A549 (cell line): ENCODE measurements around the gene ADAMTS14. TPM values are rescaled to one million over a fixed set of nuclear protein-coding genes. Genes with fewer than 3 reads are reported as not detected.

Experiments
- ATAC-seq, 2 experiments: fragments of 200-7000 bp in 1 of 2; fragments of >200 bp in 1 of 2; cut with Nextera tagmentation in 1 of 2; cut with Tn5 transposase in 1 of 2; 3 replicates each; pipeline versions ENCODE4 v1.8.0 to v1.9.1; 2018 to 2020; ENCODE audit warnings: mild to moderate bottlenecking in 1 of 2, moderate library complexity in 1 of 2
- CTCF ChIA-PET: fragments of 300-600 bp; sonication (Branson Sonifier 250); formaldehyde crosslinking; extraction: SDS; loops from one replicate; lab custom pipeline; 2021; ENCODE audit warnings: antibody characterized with exemption, inconsistent platforms; lab: Yijun Ruan, JAX
- POLR2A ChIA-PET: fragments of 350-600 bp; formaldehyde crosslinking; extraction: SDS; loops from one replicate; lab custom pipeline; 2021; ENCODE audit warnings: antibody characterized with exemption, inconsistent platforms; lab: Yijun Ruan, JAX
- DNase-seq, 2 experiments: peaks; one replicate each; pipeline versions ENCODE4 v3.0.0 to v3.0.0-alpha.2; 2011 to 2016; ENCODE audit warnings: low read depth in 1 of 2, low spot score in 1 of 2
- FAIRE-seq: peaks from 2 replicates; lab custom pipeline; 2011; peaks lifted over from hg19 to GRCh38; lab: Jason Lieb, UNC
- H3K27ac ChIP-seq, 2 experiments: fragments of >200 bp; sonication (Bioruptor Twin); formaldehyde crosslinking; 3 replicates each; pipeline ENCODE4 v1.5.1; 2016 to 2017
- H3K4me1 ChIP-seq: fragments of >200 bp; sonication (Bioruptor Twin); formaldehyde crosslinking; 3 replicates; pipeline ENCODE4 v1.6.1; 2016
- H3K4me2 ChIP-seq: fragments of >200 bp; sonication (Bioruptor Twin); formaldehyde crosslinking; 3 replicates; pipeline ENCODE4 v1.6.1; 2016
- H3K4me3 ChIP-seq: fragments of >200 bp; sonication (Bioruptor Twin); formaldehyde crosslinking; 3 replicates; pipeline ENCODE4 v1.5.1; 2016
- H3K9me3 ChIP-seq: fragments of >200 bp; sonication (Bioruptor Twin); formaldehyde crosslinking; 3 replicates; pipeline ENCODE4 v1.6.1; 2016
- CBX2 ChIP-seq: fragments of 200-600 bp; sonication (generic); IDR thresholded peaks from 2 replicates; pipeline ENCODE4 v1.6.1; 2016; ENCODE audit warnings: low read depth, mild to moderate bottlenecking, borderline replicate concordance
- CBX8 ChIP-seq: fragments of 200-600 bp; sonication (generic); IDR thresholded peaks from 2 replicates; pipeline ENCODE4 v1.6.1; 2016
- CHD4 ChIP-seq: fragments of 200-600 bp; sonication (generic); IDR thresholded peaks from 2 replicates; pipeline ENCODE4 v1.6.1; 2016; ENCODE audit warnings: antibody characterized with exemption, mild to moderate bottlenecking, borderline replicate concordance
- EHMT2 ChIP-seq: fragments of 200-600 bp; sonication (generic); IDR thresholded peaks from 2 replicates; pipeline ENCODE4 v1.6.1; 2016; ENCODE audit warnings: antibody characterized with exemption, low read depth, mild to moderate bottlenecking, moderate library complexity
- EP300 ChIP-seq, 2 experiments: fragments of >200 bp; sonication (Bioruptor Twin); formaldehyde crosslinking; IDR thresholded peaks; 2 replicates in 1 of 2; 3 replicates in 1 of 2; pipeline ENCODE4 v1.6.1; 2016 to 2017
- ESRRA ChIP-seq: fragments of 150-350 bp; IDR thresholded peaks from 2 replicates; pipeline ENCODE4 v1.6.1; 2014; ENCODE audit warnings: mild to moderate bottlenecking, low read length, borderline replicate concordance
- HOXA7 ChIP-seq: fragments of 250-450 bp; sonication (Bioruptor Pico); IDR thresholded peaks from 2 replicates; pipeline ENCODE4 v1.5.0; 2020; ENCODE audit warnings: mild to moderate bottlenecking, moderate library complexity
- HOXB13 ChIP-seq: fragments of 250-450 bp; sonication (Bioruptor Pico); IDR thresholded peaks from 2 replicates; pipeline ENCODE4 v1.5.0; 2020; ENCODE audit warnings: low read depth, mild to moderate bottlenecking, moderate library complexity
- JUN ChIP-seq, 2 experiments: fragments of >200 bp; sonication (Bioruptor Twin); formaldehyde crosslinking; IDR thresholded peaks; 2 replicates in 1 of 2; 3 replicates in 1 of 2; pipeline ENCODE4 v1.6.1; 2016 to 2017
- JUNB ChIP-seq: fragments of >200 bp; sonication (Bioruptor Twin); formaldehyde crosslinking; IDR thresholded peaks from 2 replicates; pipeline ENCODE4 v1.6.1; 2016
- MAFK ChIP-seq: fragments of 450-650 bp; IDR thresholded peaks from 2 replicates; pipeline ENCODE4 v1.6.1; 2014; ENCODE audit not compliant: partially characterized antibody
- MAZ ChIP-seq: fragments of 150-350 bp; IDR thresholded peaks from 2 replicates; pipeline ENCODE4 v1.6.1; 2014; ENCODE audit warnings: antibody characterized with exemption, low read depth, low read length, borderline replicate concordance
- NFE2L2 ChIP-seq: fragments of 150-350 bp; conservative IDR thresholded peaks from 2 replicates; pipeline ENCODE4 v1.6.1; 2014; ENCODE audit warnings: low read length
- RAD21 ChIP-seq, 2 experiments: fragments of >200 bp in 1 of 2; sonication (Bioruptor Twin) in 1 of 2; formaldehyde crosslinking in 1 of 2; IDR thresholded peaks in 1 of 2; conservative IDR thresholded peaks in 1 of 2; 2 replicates in 1 of 2; 3 replicates in 1 of 2; pipeline ENCODE4 v1.6.1; 2012 to 2018; ENCODE audit warnings: inconsistent platforms in 1 of 2
- RARB ChIP-seq: fragments of 250-450 bp; sonication (Bioruptor Pico); IDR thresholded peaks from 2 replicates; pipeline ENCODE4 v1.8.0; 2021; ENCODE audit warnings: mild to moderate bottlenecking, moderate library complexity
- RFX5 ChIP-seq: fragments of 450-650 bp; IDR thresholded peaks from 2 replicates; pipeline ENCODE4 v1.7.1; 2014; ENCODE audit warnings: antibody characterized with exemption, mild to moderate bottlenecking, moderate library complexity
- TFCP2L1 ChIP-seq: fragments of 250-450 bp; sonication (Bioruptor Pico); IDR thresholded peaks from 2 replicates; pipeline ENCODE4 v1.5.0; 2021; ENCODE audit warnings: mild to moderate bottlenecking
- TP53 ChIP-seq: fragments of 250-450 bp; sonication (Bioruptor Pico); IDR thresholded peaks from 2 replicates; pipeline ENCODE4 v1.5.0; 2021; ENCODE audit warnings: mild to moderate bottlenecking, moderate library complexity
- ZNF302 ChIP-seq: fragments of 250-450 bp; sonication (Bioruptor Pico); IDR thresholded peaks from 2 replicates; pipeline ENCODE4 v1.9.0; 2021; ENCODE audit warnings: inconsistent platforms, mild to moderate bottlenecking, moderate library complexity
- WGBS: methylation state at CpG from one replicate; pipeline ENCODE4 v1.1.6; 2017; ENCODE audit errors: missing lambda C conversion rate; 5-methylcytosine and 5-hydroxymethylcytosine counted together
- polyA plus RNA-seq, 4 experiments: library from polyadenylated mRNA; depleted of rRNA in 3 of 4; stranded (reverse); fragments of >200 nt; fragmentation: RNase III in 1 of 4; extraction: RNeasy Plus Mini Kit Qiagen cat#74134 plus additional on column Dnase treatment in 1 of 4; gene quantifications; 2 replicates in 3 of 4; 3 replicates in 1 of 4; pipeline ENCODE4 v1.2.3, GENCODE V29; 2011 to 2017
- TF ChIP-seq, protein P1 (sequence below): IDR thresholded peaks from 2 replicates; pipeline ENCODE4 v1.6.1; 2012
- TF ChIP-seq, protein P2 (sequence below): fragments of 450-650 bp; IDR thresholded peaks from 2 replicates; pipeline ENCODE4 v1.6.1; 2014; ENCODE audit warnings: antibody characterized with exemption
- TF ChIP-seq, protein P3 (sequence below): fragments of >200 bp; sonication (Bioruptor Twin); formaldehyde crosslinking; IDR thresholded peaks from 2 replicates; pipeline ENCODE4 v1.6.1; 2016
- TF ChIP-seq, protein P4 (sequence below): fragments of 250-450 bp; sonication (Bioruptor Pico); IDR thresholded peaks from 2 replicates; pipeline ENCODE4 v1.5.0; 2020; ENCODE audit warnings: low read depth, mild to moderate bottlenecking, moderate library complexity
- TF ChIP-seq, protein P5 (sequence below): fragments of 150-350 bp; IDR thresholded peaks from 2 replicates; pipeline ENCODE4 v1.6.1; 2014; ENCODE audit warnings: low read depth, mild to moderate bottlenecking, low read length

Gene ADAMTS14
- polyA plus RNA-seq, 2 of the 4 experiments (the other 2 are of a cell fraction): 0.03 TPM; not detected in 1

DNA sequence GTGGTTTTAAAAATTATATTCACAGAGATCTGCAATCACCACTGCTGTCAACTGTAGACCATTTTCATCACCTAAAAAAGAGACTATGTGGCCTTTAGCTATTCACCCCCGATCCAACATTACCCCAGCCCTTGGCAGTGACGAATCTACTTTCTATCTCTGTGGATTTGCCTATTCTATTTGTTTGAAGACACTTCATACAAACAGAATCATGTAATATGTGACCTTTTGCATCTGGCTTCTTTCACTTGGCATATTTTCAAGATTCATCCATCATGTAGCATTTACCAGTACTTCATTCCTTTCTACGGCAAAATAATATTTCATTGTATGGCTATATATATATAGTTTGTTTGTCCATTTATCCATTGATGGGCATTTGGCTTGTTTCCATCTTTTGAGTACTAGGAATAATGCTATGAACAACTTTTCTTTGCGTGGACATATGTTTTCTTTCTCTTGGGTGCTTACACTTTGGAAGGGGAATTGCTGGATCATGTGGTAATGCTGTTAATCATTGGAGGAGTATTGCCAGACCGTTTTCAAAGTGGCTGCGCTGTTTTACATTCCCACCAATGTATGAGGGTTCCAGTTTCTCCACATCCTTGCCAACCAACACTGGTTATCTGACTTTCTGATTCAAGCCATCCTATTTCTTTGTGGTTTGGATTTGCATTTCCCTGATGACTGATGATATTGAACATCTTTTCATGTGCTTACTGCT lies 22.3 kb downstream of the ADAMTS14 start:
- no peak for ATAC-seq
- no peak for DNase-seq
- H3K4me3 ChIP-seq: no peak overlapping the region
- no peak for FAIRE-seq
- CTCF ChIA-PET: interaction anchor here (0.8 to 1.1 kb wide), 2 partner anchors 13 to 30 kb away, joined by 3 read pairs; no protein-coding TSS in a partner anchor
- 39% methylated on average over 6 of the region's 6 CpGs for WGBS
- TF ChIP-seq, protein P1, sequence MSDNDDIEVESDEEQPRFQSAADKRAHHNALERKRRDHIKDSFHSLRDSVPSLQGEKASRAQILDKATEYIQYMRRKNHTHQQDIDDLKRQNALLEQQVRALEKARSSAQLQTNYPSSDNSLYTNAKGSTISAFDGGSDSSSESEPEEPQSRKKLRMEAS: no peak
- no peak for TF ChIP-seq ESRRA
- TF ChIP-seq EHMT2: no peak
- TF ChIP-seq, protein P2, sequence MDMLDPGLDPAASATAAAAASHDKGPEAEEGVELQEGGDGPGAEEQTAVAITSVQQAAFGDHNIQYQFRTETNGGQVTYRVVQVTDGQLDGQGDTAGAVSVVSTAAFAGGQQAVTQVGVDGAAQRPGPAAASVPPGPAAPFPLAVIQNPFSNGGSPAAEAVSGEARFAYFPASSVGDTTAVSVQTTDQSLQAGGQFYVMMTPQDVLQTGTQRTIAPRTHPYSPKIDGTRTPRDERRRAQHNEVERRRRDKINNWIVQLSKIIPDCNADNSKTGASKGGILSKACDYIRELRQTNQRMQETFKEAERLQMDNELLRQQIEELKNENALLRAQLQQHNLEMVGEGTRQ: no peak
- TF ChIP-seq HOXA7: no peak
- no peak for TF ChIP-seq ZNF302 (CRISPR knock-in tag)
- TF ChIP-seq, all 56 proteins: peak for 0
- Histone ChIP-seq H3K27ac (no peak overlapping the region), H3K4me1 (no peaks in the 10 kb centered on the region), H3K4me2 (no peak overlapping the region), H3K9me3 (no peaks in the 10 kb centered on the region)
- POLR2A ChIA-PET: no interaction called here

DNA sequence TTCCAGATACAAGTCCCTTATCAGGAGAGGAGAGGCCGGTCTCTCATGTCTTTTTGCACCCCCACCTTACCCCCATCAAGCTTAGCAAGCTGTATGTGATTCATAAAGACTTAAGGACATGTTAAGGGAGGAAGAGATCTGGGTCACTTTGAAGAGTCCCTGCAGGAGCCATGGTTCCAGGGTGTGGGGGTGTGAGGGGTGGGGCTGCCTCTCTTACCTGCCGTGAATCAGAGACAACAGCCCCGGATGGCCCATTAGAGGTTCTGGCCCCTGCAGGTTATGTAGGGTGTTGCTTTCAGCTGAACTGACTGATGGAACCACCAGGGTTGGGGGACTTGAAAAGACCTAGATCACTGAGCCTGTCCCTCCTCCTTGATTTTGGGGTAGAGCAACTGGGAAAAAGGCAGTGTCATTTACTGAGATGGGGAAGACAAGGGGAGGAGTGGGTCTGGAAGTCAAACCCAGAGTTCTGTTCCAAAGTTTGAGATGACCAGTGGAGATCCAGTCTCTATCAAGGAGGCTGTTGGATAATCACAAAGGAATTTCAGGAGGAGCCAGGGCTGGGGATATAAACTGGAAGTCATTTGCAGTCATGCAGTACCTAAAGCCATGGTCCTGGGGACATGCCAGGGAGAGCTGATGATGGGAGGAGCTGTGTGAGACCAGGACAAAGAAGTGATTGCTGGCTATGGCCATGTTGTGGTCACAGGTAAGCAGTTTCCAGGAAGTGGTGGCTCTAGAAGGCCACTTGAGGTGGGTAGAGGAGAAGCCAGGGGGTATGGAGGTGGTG lies 23.1 kb downstream of the ADAMTS14 start:
- no peak for TF ChIP-seq MAFK
- no peak for TF ChIP-seq RAD21 (conservative IDR thresholded peaks at IDR 0.05 in 1 of 2, IDR thresholded peaks at IDR 0.05 in 1 of 2)
- TF ChIP-seq, protein P3, sequence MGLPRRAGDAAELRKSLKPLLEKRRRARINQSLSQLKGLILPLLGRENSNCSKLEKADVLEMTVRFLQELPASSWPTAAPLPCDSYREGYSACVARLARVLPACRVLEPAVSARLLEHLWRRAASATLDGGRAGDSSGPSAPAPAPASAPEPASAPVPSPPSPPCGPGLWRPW: no peak
- no peak for TF ChIP-seq JUNB
- TF ChIP-seq, protein P4, sequence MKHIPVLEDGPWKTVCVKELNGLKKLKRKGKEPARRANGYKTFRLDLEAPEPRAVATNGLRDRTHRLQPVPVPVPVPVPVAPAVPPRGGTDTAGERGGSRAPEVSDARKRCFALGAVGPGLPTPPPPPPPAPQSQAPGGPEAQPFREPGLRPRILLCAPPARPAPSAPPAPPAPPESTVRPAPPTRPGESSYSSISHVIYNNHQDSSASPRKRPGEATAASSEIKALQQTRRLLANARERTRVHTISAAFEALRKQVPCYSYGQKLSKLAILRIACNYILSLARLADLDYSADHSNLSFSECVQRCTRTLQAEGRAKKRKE (CRISPR knock-in tag): no peak
- TF ChIP-seq EP300 (IDR thresholded peaks at IDR 0.05): no peak
- TF ChIP-seq JUN (IDR thresholded peaks at IDR 0.05): no peak
- no peak for TF ChIP-seq TFCP2L1
- no peak for TF ChIP-seq CBX2
- TF ChIP-seq CBX8: no peak
- no peak for TF ChIP-seq TP53 (CRISPR knock-in tag)
- no peak for TF ChIP-seq HOXB13 (CRISPR knock-in tag)
- TF ChIP-seq, protein P5, sequence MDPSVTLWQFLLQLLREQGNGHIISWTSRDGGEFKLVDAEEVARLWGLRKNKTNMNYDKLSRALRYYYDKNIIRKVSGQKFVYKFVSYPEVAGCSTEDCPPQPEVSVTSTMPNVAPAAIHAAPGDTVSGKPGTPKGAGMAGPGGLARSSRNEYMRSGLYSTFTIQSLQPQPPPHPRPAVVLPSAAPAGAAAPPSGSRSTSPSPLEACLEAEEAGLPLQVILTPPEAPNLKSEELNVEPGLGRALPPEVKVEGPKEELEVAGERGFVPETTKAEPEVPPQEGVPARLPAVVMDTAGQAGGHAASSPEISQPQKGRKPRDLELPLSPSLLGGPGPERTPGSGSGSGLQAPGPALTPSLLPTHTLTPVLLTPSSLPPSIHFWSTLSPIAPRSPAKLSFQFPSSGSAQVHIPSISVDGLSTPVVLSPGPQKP: no peak
- TF ChIP-seq MAZ: no peak
- no peak for TF ChIP-seq CHD4
- no peak for TF ChIP-seq RARB (CRISPR knock-in tag)
- no peak for TF ChIP-seq RFX5
- no peak for TF ChIP-seq NFE2L2
- TF ChIP-seq ZNF302 (CRISPR knock-in tag): no peak
- no peak for TF ChIP-seq HOXA7
- H3K4me3 ChIP-seq: no peak overlapping the region
- WGBS: 10% methylated on average over 3 of the region's 3 CpGs
- H3K4me2 ChIP-seq: no peak overlapping the region
- H3K9me3 ChIP-seq: no peaks in the 10 kb centered on the region
- FAIRE-seq: no peak
- ChIA-PET CTCF (interaction anchor here (1.5 kb wide), 1 partner anchor 65 kb away, joined by 4 read pairs; no protein-coding TSS in a partner anchor), POLR2A (no interaction called here)
- no peak overlapping the region for H3K27ac ChIP-seq
- ATAC-seq: no peak; a peak in 1 of 6 replicates
- H3K4me1 ChIP-seq: no peaks in the 10 kb centered on the region
- DNase-seq: no peak
